ENCODE measurements around the gene MPRIP. TPM values are rescaled to one million over a fixed set of nuclear protein-coding genes. Genes with fewer than 3 reads are reported as not detected.

MPRIP gene
- total and polyA plus RNA-seq, 7 donors = 43.2 to 113 (median 77.4) TPM

GRCh38 chr17:17051380-17051779, 9.1 kb downstream of the MPRIP start:
- H3K4me3 ChIP-seq = no peak overlapping the region
- intact Hi-C loops (cut with DNase I) = no loop called here
- H3K9me3 ChIP-seq = no peaks in the 10 kb centered on the region
- no peaks in the 10 kb centered on the region for H3K27me3 ChIP-seq
- H3K27ac ChIP-seq = peak overlapping the region in 3 of 4 donors; percentile 6 to 30 (median 20)
- TF ChIP-seq EP300 (IDR thresholded peaks at IDR 0.05) (no peak), CTCF (IDR thresholded peaks at IDR 0.05) (no peak), POLR2AphosphoS5 (IDR thresholded peaks at IDR 0.05) (no peak), POLR2A (IDR thresholded peaks at IDR 0.05) (no peak)
- no peak for DNase-seq
- H3K36me3 ChIP-seq = no peaks in the 10 kb centered on the region
- peaks cover 0 to 69% (median 63%) of the 10 kb centered on the region in 4 donors for H3K4me1 ChIP-seq
- 88% methylated on average over 6 of the region's 6 CpGs for WGBS, 2 donors

- intact Hi-C loops (cut with DNase I) = no loop called here
- H3K9me3 ChIP-seq = no peaks in the 10 kb centered on the region
- no peak overlapping the region for H3K4me3 ChIP-seq
- TF ChIP-seq CTCF (IDR thresholded peaks at IDR 0.05) = no peak
- TF ChIP-seq POLR2A (IDR thresholded peaks at IDR 0.05) = no peak
- no peak for TF ChIP-seq EP300 (IDR thresholded peaks at IDR 0.05)
- peaks cover 0 to 69% (median 63%) of the 10 kb centered on the region in 4 donors for H3K4me1 ChIP-seq
- 34 to 61% methylated on average over 10 of the region's 10 CpGs for WGBS, 2 donors
- peak; percentile 48 for DNase-seq
- peak overlapping the region in 3 of 4 donors; percentile 20 to 32 (median 30) for H3K27ac ChIP-seq
- no peaks in the 10 kb centered on the region for H3K27me3 ChIP-seq
- H3K36me3 ChIP-seq = no peaks in the 10 kb centered on the region
Observed at GRCh38 chr17:17051791-17052461, 9.7 kb downstream of the MPRIP start.

GRCh38 chr17:17052462-17053221, 10.4 kb downstream of the MPRIP start:
- TF ChIP-seq POLR2AphosphoS5 (IDR thresholded peaks at IDR 0.05) (no peak), POLR2A (IDR thresholded peaks at IDR 0.05) (no peak), EP300 (IDR thresholded peaks at IDR 0.05) (no peak), CTCF (IDR thresholded peaks at IDR 0.05) (no peak)
- Histone ChIP-seq H3K9me3 (no peaks in the 10 kb centered on the region), H3K4me1 (peaks cover 0 to 69% (median 62%) of the 10 kb centered on the region in 4 donors), H3K36me3 (peaks cover 0 to 1% (median 0%) of the 10 kb centered on the region in 4 donors), H3K27me3 (no peaks in the 10 kb centered on the region), H3K4me3 (no peak overlapping the region), H3K27ac (peak overlapping the region in 3 of 4 donors; percentile 20 to 32 (median 30))
- intact Hi-C loops (cut with DNase I) = no loop called here
- 23 to 44% methylated on average over 14 of the region's 14 CpGs for WGBS, 2 donors
- peak; percentile 52 for DNase-seq

GRCh38 chr17:17053446-17054379, 11.5 kb downstream of the MPRIP start:
- Histone ChIP-seq H3K36me3 (peaks cover 0 to 6% (median 0%) of the 10 kb centered on the region in 4 donors), H3K27ac (no peak overlapping the region), H3K4me1 (peaks cover 0 to 75% (median 63%) of the 10 kb centered on the region in 4 donors), H3K4me3 (no peak overlapping the region), H3K27me3 (no peaks in the 10 kb centered on the region), H3K9me3 (no peaks in the 10 kb centered on the region)
- intact Hi-C loops (cut with DNase I) = no loop called here
- peak; percentile 53 for DNase-seq
- WGBS, 2 donors = 82 to 85% methylated on average over 8 of the region's 8 CpGs
- TF ChIP-seq POLR2A (IDR thresholded peaks at IDR 0.05) (no peak), EP300 (IDR thresholded peaks at IDR 0.05) (no peak)

All from sigmoid colon (tissue), 7 donors.